AG08395 (cell line): ENCODE results near the gene HDAC9.

ENCODE experiments used
- DNase-seq: peaks from one replicate; pipeline ENCODE4 v3.0.0; 2012; ENCODE audit warnings: mixed read lengths, low spot score

Gene HDAC9

DNA sequence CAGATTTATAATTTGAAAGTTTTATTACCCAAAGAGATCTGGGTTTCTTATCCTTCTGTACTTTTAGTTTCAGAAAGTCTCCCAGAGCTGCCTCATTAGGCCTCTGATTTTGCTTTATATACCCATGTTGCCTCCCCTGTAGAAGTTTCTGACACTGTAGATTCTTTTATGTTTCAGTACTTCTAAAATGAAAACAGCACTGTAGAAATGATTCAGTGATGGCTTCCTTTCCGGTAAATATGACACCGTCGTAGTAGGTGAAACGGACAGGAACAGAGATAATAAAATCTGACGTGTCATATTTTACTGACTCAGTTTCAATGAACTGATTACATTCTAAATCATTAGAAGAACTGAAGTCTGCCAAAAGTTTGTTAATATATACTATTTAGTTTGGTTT lies 349.2 kb downstream of the HDAC9 start:
- DNase-seq: no peak

- DNase-seq: no peak
These were observed 350.2 kb downstream of the HDAC9 start for GRCh38 chr7:18845700-18846099.

GRCh38 chr7:18846765-18847215 lies 351.2 kb downstream of the HDAC9 start:
- peak; percentile 61 for DNase-seq

- no peak for DNase-seq
These were observed 353.6 kb downstream of the HDAC9 start for GRCh38 chr7:18849130-18849529.

DNA sequence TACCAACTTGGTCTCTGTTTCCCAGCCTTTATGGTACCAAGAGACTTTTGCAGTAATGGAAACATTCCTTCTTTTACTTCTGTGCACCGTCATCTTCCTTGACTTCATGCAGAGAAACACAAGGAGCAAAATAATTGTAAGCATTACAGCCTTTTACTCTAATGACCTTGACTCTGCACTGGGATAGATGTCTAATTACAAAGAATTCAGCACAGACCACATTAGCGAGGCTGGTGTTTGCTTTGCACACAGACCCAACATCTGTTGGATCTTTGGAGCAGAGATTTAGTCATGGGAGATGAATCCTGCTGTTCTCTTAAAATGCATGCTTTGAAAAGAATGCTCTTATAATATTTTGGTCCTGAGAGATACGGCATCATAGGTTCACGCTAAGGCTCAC lies 360.2 kb downstream of the HDAC9 start:
- peak; percentile 31 for DNase-seq

- no peak for DNase-seq
These were observed 362.7 kb downstream of the HDAC9 start for GRCh38 chr7:18858232-18858631.

DNA sequence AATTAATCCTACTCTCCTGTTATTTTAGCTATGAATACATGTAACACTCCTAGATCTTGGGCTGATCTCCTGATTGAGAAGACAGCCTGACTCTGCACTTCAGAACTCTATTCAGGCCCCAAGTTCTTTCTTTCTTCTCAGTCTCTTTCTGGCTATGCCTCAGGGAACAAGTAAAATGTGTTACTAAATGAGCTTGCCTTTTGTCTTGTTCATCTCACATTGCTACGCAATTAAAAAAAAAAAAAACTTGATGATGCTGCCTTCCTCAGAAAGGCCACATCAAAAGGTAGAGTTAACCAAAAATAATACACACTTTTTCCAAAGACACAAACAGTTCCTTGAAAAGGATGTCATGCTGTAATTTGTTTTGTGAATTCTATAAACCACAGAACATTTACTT lies 363.8 kb downstream of the HDAC9 start:
- DNase-seq: no peak

DNA sequence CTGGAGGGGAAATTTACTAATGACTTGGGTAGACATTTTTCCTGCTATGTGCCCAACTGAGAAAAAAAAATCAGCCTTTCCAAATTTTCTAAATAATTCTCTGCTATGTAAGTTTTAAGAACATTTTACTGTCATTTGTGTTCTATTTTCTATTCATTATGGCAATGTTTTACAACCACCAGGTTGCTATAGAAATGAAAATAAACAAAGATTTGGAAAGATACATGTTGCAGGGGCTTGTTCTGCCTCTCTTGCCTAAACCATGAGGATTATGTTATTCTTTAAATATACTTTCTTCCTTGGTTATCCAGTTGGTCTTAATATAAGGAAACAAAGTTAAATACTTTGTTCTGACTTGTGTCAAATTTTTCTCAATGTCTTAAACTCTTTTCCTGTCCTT lies 364.7 kb downstream of the HDAC9 start:
- DNase-seq: no peak

- peak; percentile 40 for DNase-seq
These were observed 366.1 kb downstream of the HDAC9 start for GRCh38 chr7:18861514-18862118.

- DNase-seq: no peak
These were observed 369.4 kb downstream of the HDAC9 start for GRCh38 chr7:18864967-18865366.

- peak; percentile 95 for DNase-seq
These were observed 370.9 kb downstream of the HDAC9 start for GRCh38 chr7:18866359-18867036.

- no peak for DNase-seq
These were observed 376.8 kb downstream of the HDAC9 start for GRCh38 chr7:18872344-18872743.

GRCh38 chr7:18873734-18874336 lies 378.3 kb downstream of the HDAC9 start:
- DNase-seq: peak; percentile 61

DNA sequence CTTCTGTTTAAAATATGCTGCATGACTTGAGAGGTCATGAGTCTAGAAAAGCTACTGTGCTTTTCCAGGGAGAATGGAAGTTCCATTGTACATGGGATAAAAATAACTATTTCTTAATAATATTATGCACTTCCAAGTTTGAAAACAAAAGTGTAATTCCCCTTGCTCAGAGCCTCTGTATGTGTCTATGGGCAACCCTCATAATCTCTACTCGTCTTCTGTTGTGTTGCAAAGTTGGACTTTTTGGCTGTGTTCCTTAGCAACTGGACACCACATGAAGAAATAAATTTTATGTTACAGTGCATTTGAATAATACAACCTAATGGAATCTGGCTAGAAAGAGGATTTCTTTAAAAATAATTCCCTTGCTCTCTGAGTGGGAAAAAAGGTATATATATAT lies 379.3 kb downstream of the HDAC9 start:
- DNase-seq: peak; percentile 18

GRCh38 chr7:18877874-18878273 lies 382.3 kb downstream of the HDAC9 start:
- DNase-seq: no peak

GRCh38 chr7:18886832-18887231 lies 391.3 kb downstream of the HDAC9 start:
- no peak for DNase-seq

DNA sequence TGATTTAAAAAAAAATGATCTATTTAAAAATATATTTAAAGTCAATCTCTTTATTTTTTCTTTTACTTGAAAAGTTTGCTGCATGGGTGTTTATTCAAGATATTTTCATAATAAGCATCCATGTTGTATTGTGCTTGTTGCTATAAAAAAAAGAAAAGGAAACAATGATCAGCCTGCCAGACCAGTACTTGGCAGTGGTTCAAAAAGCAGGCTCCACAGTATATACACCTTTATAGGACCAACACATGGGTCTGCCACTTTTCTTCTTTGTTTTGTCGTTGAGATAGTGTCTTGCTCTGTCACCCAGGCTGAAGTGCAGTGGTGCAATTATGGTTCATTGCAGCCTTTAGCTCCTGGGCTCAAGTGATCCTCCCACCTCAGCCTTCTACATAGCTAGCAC lies 393.9 kb downstream of the HDAC9 start:
- DNase-seq: no peak

- peak; percentile 57 for DNase-seq
These were observed 394.6 kb downstream of the HDAC9 start for GRCh38 chr7:18890134-18890533.

GRCh38 chr7:18890885-18891621 lies 395.5 kb downstream of the HDAC9 start:
- DNase-seq: no peak

DNA sequence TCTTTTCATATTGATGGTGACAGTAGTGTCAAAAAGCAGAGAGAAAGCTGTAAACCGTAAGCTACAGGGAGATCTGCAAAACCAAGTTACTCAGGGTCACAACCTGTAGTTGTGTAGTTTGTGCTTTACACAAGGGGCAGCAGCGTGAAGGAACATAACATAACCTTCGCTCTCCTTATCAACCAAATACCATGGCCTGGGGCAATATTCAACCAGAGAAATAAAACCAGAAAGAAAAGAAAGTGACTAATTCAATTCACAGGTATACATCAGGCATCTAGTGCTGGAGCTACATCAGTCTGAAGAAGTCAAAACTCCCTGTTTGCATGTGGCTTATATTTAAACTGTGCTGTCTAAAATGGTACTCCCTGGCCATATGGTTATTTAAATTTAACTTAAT lies 397.6 kb downstream of the HDAC9 start:
- no peak for DNase-seq

- DNase-seq: no peak
These were observed 398.6 kb downstream of the HDAC9 start for GRCh38 chr7:18894155-18894554.

DNA sequence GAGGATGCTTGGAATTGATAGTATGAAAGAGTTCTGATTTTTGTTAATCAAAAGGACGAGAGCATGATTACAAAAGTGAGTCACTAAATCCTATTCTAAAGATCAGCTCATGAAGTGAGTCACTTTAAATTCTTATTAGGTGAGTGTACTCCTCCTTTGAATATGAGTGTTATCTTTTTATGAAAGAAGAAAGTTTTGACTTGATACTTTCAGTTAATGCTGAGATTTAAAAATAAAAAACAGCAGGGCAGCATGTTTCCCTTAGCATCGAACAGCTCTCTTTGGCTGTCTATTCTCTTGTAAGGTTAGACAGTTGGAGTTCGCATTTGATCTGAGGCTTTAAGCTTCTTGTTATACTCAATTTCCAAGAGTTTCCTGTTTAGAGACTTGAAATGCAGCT lies 399.9 kb downstream of the HDAC9 start:
- DNase-seq: peak; percentile 47
